Measurements from ENCODE around the gene MSH3.

DNA sequence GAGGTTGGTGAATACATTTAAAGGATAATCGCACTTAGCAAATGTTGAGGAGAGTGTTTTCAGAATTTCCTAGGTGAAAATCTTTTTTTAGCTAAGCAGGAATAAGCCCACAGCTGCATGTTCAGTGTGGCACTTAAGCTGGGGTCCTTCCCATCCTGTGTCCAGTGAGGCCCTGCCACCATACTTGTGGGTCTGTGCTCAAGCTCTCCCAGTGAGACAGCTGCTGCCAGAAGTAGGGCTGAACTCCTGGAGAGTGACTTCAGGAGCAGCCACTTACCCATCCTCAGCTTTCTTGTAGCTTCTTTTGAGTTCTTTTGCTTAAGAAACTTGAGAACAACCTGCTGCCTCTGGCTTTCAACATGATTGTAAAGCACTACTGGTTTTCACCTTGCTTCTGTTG lies 110.3 kb downstream of the MSH3 start:
- TF ChIP-seq, protein P1, sequence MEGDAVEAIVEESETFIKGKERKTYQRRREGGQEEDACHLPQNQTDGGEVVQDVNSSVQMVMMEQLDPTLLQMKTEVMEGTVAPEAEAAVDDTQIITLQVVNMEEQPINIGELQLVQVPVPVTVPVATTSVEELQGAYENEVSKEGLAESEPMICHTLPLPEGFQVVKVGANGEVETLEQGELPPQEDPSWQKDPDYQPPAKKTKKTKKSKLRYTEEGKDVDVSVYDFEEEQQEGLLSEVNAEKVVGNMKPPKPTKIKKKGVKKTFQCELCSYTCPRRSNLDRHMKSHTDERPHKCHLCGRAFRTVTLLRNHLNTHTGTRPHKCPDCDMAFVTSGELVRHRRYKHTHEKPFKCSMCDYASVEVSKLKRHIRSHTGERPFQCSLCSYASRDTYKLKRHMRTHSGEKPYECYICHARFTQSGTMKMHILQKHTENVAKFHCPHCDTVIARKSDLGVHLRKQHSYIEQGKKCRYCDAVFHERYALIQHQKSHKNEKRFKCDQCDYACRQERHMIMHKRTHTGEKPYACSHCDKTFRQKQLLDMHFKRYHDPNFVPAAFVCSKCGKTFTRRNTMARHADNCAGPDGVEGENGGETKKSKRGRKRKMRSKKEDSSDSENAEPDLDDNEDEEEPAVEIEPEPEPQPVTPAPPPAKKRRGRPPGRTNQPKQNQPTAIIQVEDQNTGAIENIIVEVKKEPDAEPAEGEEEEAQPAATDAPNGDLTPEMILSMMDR (IDR thresholded peaks at IDR 0.05) = no peak
- TF ChIP-seq POLR2A (IDR thresholded peaks at IDR 0.05) (no peak), POLR2AphosphoS5 (IDR thresholded peaks at IDR 0.05) (no peak)

Measured in stomach (tissue), 4 donors.